GM18511 (cell line): ENCODE data around the gene HOXD8.

Experiments
- ATAC-seq: cut with Tn5 transposase; IDR thresholded peaks from one replicate; pipeline ENCODE4 v1.9.1; 2021; ENCODE audit warnings: mild to moderate bottlenecking, moderate library complexity; ENCODE audit not compliant: unreplicated experiment

The HOXD8 gene

GRCh38 chr2:176102309-176102866, 27.1 kb upstream of the HOXD8 start:
- no peak for ATAC-seq

- no peak for ATAC-seq
Measured at GRCh38 chr2:176103194-176103593, 26.3 kb upstream of the HOXD8 start.

GRCh38 chr2:176103742-176104315, 25.7 kb upstream of the HOXD8 start:
- no peak for ATAC-seq

DNA sequence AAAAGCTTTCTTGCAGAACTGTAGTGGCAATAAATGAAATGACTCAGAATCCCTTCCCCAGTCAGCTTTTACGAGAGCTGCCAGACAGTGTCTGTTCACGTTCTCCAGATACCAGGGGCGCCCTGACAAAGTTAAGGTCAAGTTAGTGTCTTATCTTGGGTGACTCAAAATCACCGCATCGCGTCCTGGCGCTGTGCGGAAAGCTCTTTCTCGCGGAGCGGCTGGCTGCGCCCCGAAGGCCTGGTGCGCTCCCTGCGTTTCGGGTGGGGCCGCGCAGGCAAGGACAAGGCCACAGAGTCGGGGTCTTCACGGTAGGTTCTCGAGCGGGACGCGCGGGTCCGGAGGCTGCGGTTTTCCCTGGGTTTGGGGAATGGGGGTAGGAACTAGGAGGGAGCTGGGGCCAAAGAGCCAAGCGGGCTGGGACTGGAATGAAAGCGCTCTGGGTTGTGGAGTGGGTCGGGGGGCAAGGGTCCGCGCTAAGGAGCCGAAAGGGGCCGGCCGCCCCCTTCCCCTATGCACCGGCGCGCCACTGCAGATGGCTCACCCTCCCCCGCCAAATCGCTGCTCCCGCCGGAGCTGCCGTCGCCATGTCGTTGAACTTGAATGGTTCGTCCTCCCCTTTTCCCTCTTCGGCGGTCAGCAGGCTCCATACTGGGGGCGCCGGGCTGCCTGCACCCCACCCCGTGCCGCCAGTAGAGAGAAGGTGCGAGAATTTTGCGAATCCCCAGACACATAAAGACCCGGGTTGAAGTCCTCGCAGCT, 25.0 kb upstream of the HOXD8 start:
- no peak for ATAC-seq

DNA sequence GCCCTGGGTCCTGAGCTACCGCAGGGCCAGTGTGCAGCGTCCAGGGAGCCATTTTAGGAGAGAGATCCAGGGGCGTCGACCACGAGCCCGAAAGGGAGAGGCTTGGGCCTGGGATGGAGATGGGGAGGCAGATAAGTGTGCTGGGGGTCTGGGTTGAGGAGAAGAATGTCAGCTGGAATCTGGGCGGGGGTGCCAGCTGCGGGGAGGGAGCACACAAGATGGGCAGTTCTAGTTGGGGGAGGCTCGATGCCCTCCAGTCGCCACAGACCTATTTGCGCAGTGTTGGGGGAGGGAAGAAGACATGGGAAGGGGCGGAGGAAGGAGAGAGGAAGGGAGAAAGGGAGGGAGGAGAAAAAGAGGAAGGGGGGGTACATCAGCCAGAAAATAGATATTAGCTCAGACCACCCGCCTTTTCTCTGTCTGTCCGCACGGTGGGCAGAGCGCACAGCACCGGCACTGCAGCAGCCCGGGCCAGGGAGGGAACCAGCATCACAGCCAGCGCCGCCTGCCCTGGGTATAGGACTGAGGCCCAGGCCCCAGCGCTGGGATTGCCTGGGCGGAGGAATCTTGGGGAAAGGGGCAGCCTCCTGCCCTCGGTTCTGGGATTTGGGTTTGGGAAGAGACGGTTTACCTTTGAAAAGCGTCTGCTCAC, 24.3 kb upstream of the HOXD8 start:
- ATAC-seq, result no peak

GRCh38 chr2:176105730-176106580, 23.6 kb upstream of the HOXD8 start:
- ATAC-seq, result no peak

- ATAC-seq, result no peak
Measured at GRCh38 chr2:176106581-176107539, 22.6 kb upstream of the HOXD8 start, which contains the start of gene HOXD11. Gene HOXD11, plus strand, starts transcription at chr2:176107280. Its CDS starts 76 bp downstream, at chr2:176107356.

DNA sequence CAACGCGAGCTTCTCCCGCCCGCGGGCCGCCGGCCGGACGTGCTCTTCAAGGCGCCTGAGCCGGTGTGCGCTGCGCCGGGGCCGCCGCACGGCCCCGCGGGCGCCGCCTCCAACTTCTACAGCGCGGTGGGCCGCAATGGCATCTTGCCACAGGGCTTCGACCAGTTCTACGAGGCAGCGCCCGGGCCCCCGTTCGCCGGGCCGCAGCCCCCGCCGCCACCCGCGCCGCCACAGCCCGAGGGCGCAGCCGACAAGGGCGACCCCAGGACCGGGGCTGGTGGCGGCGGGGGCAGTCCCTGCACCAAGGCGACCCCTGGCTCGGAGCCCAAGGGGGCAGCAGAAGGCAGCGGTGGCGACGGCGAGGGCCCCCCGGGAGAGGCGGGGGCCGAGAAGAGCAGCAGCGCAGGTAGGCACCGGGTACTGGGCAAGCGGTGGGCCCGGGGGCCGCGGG, 21.7 kb upstream of the HOXD8 start:
- no peak for ATAC-seq

DNA sequence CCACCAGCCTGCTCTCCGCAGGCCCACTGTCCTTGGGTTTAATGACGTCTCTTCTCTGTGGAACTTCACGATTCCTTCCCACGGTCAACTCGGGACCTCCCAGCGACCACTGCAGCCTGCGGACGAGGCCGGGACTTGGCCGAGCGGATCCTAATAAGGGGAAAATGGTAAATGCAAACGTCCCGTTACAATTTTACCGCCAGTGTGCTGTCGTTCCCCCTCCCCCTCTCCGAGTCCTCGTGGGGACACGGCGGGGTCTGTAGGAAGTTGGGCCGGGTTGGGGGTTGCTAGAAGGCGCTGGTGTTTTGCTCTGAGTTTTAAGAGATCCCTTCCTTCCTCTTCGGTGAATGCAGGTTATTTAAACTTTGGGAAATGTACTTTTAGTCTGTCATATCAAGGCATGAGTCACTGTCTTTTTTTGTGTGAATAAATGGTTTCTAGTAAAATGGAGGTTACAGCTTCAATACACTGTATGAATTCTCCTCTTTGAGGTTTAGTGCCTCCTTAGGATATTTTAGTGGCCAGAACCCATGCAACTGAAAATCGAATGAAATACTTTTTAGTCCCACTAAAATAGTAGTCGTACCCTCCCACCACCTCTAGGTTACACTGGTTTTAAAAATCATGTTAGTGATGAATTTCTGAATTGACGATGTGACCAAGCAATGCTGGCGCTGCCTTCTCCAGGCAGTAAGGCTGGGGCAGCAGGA, 20.2 kb upstream of the HOXD8 start:
- no peak for ATAC-seq

DNA sequence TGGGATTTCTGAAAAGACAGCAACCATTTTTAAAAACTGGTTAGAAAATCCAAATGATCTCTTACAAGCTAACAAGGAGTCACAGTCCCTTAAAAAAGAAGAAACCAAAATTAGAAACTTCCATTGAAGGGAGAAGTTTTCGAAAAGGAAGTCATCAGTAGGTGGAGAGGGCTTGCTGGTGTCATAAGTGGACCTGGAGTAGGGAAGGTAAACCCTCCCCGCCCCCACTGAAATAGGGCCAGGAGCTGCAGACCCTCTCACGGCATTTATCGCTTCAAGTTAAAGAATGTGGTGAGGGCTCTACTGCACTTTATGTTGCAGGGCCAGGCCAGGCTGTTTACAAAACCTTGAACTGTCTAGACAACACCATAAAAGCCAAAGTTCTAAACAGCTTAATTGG, 19.6 kb upstream of the HOXD8 start:
- ATAC-seq, result no peak

DNA sequence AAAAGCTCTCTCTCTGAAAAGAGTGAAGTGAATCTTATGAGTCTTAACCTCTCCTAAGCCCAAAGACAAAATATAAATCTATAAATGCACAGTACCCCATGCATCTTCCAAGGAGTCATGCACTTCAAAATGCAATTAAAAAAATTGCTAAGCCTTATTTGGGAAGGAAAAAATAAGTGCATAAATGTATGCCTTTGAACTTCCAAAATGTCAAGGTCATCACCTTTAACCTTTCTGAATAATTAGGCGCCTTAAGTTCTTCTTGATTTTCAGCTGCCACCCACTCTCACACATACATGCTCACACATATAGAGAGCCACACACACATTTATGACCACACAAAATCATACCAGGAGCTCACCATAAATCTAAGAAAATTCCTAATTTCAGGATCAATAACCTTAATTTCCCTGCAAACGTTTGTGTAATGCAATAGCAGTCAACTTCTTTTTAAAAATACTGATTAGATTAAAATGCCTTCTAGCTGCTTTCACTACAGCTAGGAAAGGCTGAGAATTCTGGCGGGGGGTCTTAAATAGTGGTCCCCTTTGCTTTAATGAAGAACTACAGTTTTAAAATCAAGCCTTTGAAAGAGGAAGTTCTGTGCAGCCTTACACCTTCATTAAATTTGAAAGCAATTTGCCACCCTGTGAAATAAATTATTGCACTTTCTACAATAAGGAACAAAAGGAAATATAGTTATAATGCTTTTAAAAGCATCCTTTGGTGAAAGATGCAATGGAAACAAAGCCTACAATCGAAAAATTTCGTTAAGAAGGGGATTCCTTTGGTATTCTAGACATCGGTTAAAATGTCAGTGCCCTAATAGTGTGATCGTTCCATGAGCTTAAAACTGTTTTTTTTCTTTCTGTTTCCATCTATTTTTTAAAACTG, 18.8 kb upstream of the HOXD8 start:
- no peak for ATAC-seq

- ATAC-seq, result no peak
Measured at GRCh38 chr2:176111309-176111663, 18.2 kb upstream of the HOXD8 start.

DNA sequence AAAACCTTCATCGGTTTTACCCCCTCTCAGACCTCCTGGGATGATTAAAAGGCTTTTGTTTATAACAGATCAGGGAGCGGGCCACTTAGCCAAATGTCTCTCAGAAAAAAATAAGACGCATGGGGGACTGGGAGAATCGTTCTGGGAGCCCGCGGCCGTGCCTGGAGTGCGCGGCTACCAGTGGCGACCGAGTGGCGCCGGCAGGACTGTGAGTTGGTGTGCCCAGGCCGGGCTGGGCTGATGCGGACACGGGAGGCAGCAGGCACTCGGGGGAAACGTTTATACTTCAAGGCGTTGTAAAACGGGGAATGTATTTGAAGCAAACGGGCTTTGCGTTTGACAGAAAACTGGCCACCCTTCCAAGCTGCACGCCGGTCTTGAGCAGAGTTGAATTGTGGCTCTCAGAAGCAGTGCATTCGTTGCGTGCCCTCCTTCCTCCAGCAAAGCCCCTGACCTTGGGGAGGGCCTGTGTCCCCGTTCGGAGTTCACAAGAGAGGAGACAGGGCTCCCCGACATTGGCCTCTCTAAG, 17.6 kb upstream of the HOXD8 start:
- no peak for ATAC-seq

DNA sequence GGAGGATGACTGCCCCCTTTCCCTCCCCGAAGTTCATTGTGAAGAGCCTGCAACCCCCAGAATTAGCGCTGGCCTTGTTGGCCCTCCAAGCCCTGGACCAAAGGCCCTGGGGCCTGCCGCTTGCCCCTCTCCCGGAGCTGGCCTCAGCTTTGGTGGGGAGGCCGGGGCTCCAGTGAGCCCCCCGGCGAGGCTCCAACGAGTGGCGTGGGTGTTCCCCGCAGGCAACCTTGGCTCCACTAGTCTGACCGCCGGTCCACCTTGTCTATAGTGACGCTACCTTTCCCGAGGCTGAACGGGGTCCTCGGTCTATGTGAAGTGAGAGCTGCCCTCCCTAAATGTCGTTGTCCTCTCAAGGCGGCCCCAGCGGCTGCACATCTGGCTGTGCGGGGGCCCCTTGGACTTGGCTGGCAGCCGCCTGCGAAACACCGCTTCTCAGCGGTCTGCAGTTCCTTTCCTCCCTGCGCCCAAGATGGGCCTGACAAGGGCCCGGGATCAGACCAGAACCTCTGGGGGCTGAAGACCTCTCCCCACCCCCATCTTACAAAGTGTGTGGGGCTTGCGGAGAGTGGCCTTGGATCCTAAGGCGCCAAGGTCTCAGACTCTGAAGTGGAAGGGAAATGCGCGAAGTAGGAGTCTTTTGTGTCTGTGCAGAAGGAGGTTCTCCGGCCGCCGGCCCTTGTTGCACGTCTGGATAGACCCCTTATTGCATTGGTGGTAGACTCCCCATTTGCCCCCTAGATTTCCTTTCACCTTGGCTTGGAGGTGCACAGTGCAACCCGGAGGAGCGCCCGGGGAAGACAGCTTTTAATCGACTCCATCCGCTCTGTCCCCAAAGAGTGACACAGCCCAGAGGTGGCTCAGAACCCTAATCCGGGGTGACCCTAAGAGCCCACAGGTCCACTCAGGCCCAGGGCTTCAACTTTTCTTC, 16.9 kb upstream of the HOXD8 start:
- no peak for ATAC-seq

- ATAC-seq, result no peak
Measured at GRCh38 chr2:176114120-176114929, 15.2 kb upstream of the HOXD8 start.
